Upper lobe of left lung (tissue), 4 donors: ENCODE results near the gene DRC7.

ENCODE experiments used
- CTCF ChIP-seq, 6 experiments: fragments of 450-650 bp in 4 of 6; fragments of 200-600 bp in 2 of 6; sonication (generic) in 2 of 6; IDR thresholded peaks; one replicate each; pipeline ENCODE4 v1.5.1; 2016 to 2019; ENCODE audit warnings: antibody characterized with exemption in 6 of 6
- EP300 ChIP-seq, 4 donors: sonication (generic); formaldehyde crosslinking; IDR thresholded peaks; one replicate each; pipeline ENCODE4 v1.5.1; 2017; ENCODE audit warnings: antibody characterized with exemption in 4 of 4, control low read depth in 2 of 4
- POLR2A ChIP-seq, 4 donors: fragments of 450-650 bp; IDR thresholded peaks; one replicate each; pipeline ENCODE4 v1.5.1; 2016 to 2017; ENCODE audit warnings: antibody characterized with exemption in 4 of 4, mild to moderate bottlenecking in 2 of 4
- POLR2AphosphoS5 ChIP-seq, 2 donors: sonication (generic); formaldehyde crosslinking; IDR thresholded peaks; one replicate each; pipeline ENCODE4 v1.5.1; 2017; ENCODE audit warnings: antibody characterized with exemption in 2 of 2

- no peak for TF ChIP-seq CTCF (IDR thresholded peaks at IDR 0.05)
- TF ChIP-seq POLR2A (IDR thresholded peaks at IDR 0.05), result no peak
- TF ChIP-seq EP300 (IDR thresholded peaks at IDR 0.05), result no peak
- no peak for TF ChIP-seq POLR2AphosphoS5 (IDR thresholded peaks at IDR 0.05)
Measured at GRCh38 chr16:57689762-57690558, 4.6 kb upstream of the DRC7 start.
